Measurements from ENCODE around the gene KL.

Gene KL

GRCh38 chr13:32986552-32986951 is 29.7 kb upstream of the KL start:
- Histone ChIP-seq H3K9ac (ENCODE audit: low read length) (no peak overlapping the region), H3K36me3 (ENCODE audit: control insufficient read depth, insufficient read depth, low read length) (no peaks in the 10 kb centered on the region), H3K27me3 (ENCODE audit: control insufficient read depth, insufficient read depth, low read length) (no peaks in the 10 kb centered on the region), H3K4me3 (ENCODE audit: low read length) (no peak overlapping the region), H3K4me1 (ENCODE audit: control insufficient read depth, insufficient read depth, low read length) (no peaks in the 10 kb centered on the region), H3K9me3 (ENCODE audit: control insufficient read depth, low read length) (no peaks in the 10 kb centered on the region)

DNA sequence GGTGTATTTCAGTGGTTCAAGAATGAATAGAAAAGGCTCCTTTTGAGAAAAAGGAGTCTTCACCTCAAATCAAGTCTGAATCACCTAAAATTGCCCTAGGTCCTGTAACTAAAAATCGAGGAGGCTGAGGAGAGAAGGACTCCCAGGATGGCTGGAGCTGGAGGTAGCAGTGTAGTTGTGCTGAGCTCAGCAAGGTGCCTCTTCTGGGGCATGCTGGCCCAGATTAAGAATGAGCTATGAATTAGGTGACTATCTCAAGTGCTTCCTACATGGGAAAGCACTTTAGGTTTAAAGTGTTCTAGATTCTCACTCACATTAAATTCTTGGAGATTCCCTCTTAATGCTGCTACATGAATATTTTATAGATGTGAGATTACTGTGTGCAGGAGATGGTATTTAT is 28.8 kb upstream of the KL start:
- Histone ChIP-seq H3K4me1 (ENCODE audit: control insufficient read depth, insufficient read depth, low read length) (no peaks in the 10 kb centered on the region), H3K9me3 (ENCODE audit: control insufficient read depth, low read length) (no peaks in the 10 kb centered on the region), H3K4me3 (ENCODE audit: low read length) (no peak overlapping the region), H3K36me3 (ENCODE audit: control insufficient read depth, insufficient read depth, low read length) (no peaks in the 10 kb centered on the region), H3K27me3 (ENCODE audit: control insufficient read depth, insufficient read depth, low read length) (no peaks in the 10 kb centered on the region), H3K9ac (ENCODE audit: low read length) (no peak overlapping the region)

- no peak overlapping the region for H3K9ac ChIP-seq (ENCODE audit: low read length)
- H3K4me1 ChIP-seq (ENCODE audit: control insufficient read depth, insufficient read depth, low read length): no peaks in the 10 kb centered on the region
- H3K9me3 ChIP-seq (ENCODE audit: control insufficient read depth, low read length): no peaks in the 10 kb centered on the region
- no peaks in the 10 kb centered on the region for H3K27me3 ChIP-seq (ENCODE audit: control insufficient read depth, insufficient read depth, low read length)
- no peak overlapping the region for H3K4me3 ChIP-seq (ENCODE audit: low read length)
- H3K36me3 ChIP-seq (ENCODE audit: control insufficient read depth, insufficient read depth, low read length): no peaks in the 10 kb centered on the region
Observed at GRCh38 chr13:32988608-32989289, 27.5 kb upstream of the KL start.

DNA sequence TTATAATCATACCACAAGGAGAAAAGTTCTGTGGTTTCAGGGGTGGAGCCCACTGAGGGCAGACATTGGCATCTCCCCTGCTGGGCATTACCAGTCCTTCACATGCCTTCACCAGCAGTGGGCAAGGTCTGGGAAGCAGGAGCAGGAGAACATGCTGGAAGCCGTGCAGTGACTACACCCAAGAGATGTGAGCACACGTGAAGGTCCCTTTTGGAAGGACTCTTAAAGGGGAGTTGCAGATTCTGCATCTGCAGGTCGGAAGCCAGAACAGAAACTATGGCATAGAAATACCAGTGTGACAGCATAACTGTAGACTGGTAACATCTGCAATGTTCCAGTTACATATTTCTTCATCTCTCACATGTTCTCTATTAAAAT is 26.9 kb upstream of the KL start:
- H3K9me3 ChIP-seq (ENCODE audit: control insufficient read depth, low read length): no peaks in the 10 kb centered on the region
- H3K27me3 ChIP-seq (ENCODE audit: control insufficient read depth, insufficient read depth, low read length): no peaks in the 10 kb centered on the region
- H3K36me3 ChIP-seq (ENCODE audit: control insufficient read depth, insufficient read depth, low read length): no peaks in the 10 kb centered on the region
- no peaks in the 10 kb centered on the region for H3K4me1 ChIP-seq (ENCODE audit: control insufficient read depth, insufficient read depth, low read length)
- H3K4me3 ChIP-seq (ENCODE audit: low read length): no peak overlapping the region
- H3K9ac ChIP-seq (ENCODE audit: low read length): no peak overlapping the region

DNA sequence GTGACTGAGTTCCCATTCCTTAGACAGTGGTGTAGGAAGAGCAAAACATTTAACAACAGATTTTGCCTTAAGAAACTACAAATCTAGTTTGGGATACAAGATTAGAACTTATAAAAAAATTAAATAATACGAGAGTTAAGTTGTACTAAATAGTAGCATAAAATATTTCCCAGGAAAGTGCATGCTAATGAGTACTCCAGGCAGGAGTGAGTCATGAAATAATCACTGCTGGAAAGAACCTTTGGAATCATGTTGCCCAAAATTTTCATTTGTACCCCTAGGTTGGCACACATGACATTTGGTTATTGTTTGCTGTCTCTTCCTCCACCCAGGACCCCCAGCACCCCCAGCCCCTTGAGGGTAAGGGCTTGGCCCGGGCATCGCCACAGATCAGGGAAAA is 26.3 kb upstream of the KL start:
- Histone ChIP-seq H3K27me3 (ENCODE audit: control insufficient read depth, insufficient read depth, low read length) (no peaks in the 10 kb centered on the region), H3K9ac (ENCODE audit: low read length) (no peak overlapping the region), H3K36me3 (ENCODE audit: control insufficient read depth, insufficient read depth, low read length) (no peaks in the 10 kb centered on the region), H3K4me3 (ENCODE audit: low read length) (no peak overlapping the region), H3K9me3 (ENCODE audit: control insufficient read depth, low read length) (no peaks in the 10 kb centered on the region), H3K4me1 (ENCODE audit: control insufficient read depth, insufficient read depth, low read length) (no peaks in the 10 kb centered on the region)

- no peak overlapping the region for H3K4me3 ChIP-seq (ENCODE audit: low read length)
- no peaks in the 10 kb centered on the region for H3K27me3 ChIP-seq (ENCODE audit: control insufficient read depth, insufficient read depth, low read length)
- no peaks in the 10 kb centered on the region for H3K9me3 ChIP-seq (ENCODE audit: control insufficient read depth, low read length)
- no peak overlapping the region for H3K9ac ChIP-seq (ENCODE audit: low read length)
- H3K4me1 ChIP-seq (ENCODE audit: control insufficient read depth, insufficient read depth, low read length): no peaks in the 10 kb centered on the region
- H3K36me3 ChIP-seq (ENCODE audit: control insufficient read depth, insufficient read depth, low read length): no peaks in the 10 kb centered on the region
Observed at GRCh38 chr13:32993145-32993544, 23.1 kb upstream of the KL start.

GRCh38 chr13:32997399-32997798 is 18.8 kb upstream of the KL start:
- H3K27me3 ChIP-seq (ENCODE audit: control insufficient read depth, insufficient read depth, low read length): peaks cover 3% of the 10 kb centered on the region

DNA sequence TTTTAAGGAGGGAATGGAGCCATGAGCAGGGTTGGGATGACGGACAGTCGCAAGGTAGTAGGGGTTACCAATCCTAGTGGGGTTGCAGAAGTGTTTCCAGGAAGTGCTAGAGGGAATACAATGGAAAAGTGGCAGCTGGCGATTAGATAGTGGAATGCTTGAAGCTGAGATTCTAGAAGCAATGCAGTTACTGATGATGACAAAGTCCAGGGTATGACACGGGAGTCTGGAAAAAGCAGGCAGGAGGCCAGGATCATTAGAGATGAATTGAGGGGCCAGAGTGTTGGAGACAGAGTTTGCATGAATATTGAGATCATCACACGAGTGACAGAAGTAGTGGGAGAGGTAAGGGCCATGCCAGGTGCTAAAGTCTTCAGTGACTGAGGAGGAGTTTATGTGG is 17.3 kb upstream of the KL start:
- H3K4me1 ChIP-seq (ENCODE audit: control insufficient read depth, insufficient read depth, low read length): no peaks in the 10 kb centered on the region
- H3K4me3 ChIP-seq (ENCODE audit: low read length): no peak overlapping the region
- H3K9ac ChIP-seq (ENCODE audit: low read length): no peak overlapping the region
- H3K27me3 ChIP-seq (ENCODE audit: control insufficient read depth, insufficient read depth, low read length): peaks cover 3% of the 10 kb centered on the region
- H3K36me3 ChIP-seq (ENCODE audit: control insufficient read depth, insufficient read depth, low read length): no peaks in the 10 kb centered on the region
- H3K9me3 ChIP-seq (ENCODE audit: control insufficient read depth, low read length): no peaks in the 10 kb centered on the region

More at GRCh38 chr13:32997399-32997798, 18.8 kb upstream of the KL start:
- Histone ChIP-seq H3K9me3 (ENCODE audit: control insufficient read depth, low read length) (no peaks in the 10 kb centered on the region), H3K4me3 (ENCODE audit: low read length) (no peak overlapping the region), H3K9ac (ENCODE audit: low read length) (no peak overlapping the region), H3K36me3 (ENCODE audit: control insufficient read depth, insufficient read depth, low read length) (no peaks in the 10 kb centered on the region), H3K4me1 (ENCODE audit: control insufficient read depth, insufficient read depth, low read length) (no peaks in the 10 kb centered on the region)

- no peak overlapping the region for H3K9ac ChIP-seq (ENCODE audit: low read length)
- peaks cover 3% of the 10 kb centered on the region for H3K27me3 ChIP-seq (ENCODE audit: control insufficient read depth, insufficient read depth, low read length)
- no peak overlapping the region for H3K4me3 ChIP-seq (ENCODE audit: low read length)
- H3K9me3 ChIP-seq (ENCODE audit: control insufficient read depth, low read length): no peaks in the 10 kb centered on the region
- H3K36me3 ChIP-seq (ENCODE audit: control insufficient read depth, insufficient read depth, low read length): no peaks in the 10 kb centered on the region
- H3K4me1 ChIP-seq (ENCODE audit: control insufficient read depth, insufficient read depth, low read length): no peaks in the 10 kb centered on the region
Observed at GRCh38 chr13:33000365-33000764, 15.9 kb upstream of the KL start.

DNA sequence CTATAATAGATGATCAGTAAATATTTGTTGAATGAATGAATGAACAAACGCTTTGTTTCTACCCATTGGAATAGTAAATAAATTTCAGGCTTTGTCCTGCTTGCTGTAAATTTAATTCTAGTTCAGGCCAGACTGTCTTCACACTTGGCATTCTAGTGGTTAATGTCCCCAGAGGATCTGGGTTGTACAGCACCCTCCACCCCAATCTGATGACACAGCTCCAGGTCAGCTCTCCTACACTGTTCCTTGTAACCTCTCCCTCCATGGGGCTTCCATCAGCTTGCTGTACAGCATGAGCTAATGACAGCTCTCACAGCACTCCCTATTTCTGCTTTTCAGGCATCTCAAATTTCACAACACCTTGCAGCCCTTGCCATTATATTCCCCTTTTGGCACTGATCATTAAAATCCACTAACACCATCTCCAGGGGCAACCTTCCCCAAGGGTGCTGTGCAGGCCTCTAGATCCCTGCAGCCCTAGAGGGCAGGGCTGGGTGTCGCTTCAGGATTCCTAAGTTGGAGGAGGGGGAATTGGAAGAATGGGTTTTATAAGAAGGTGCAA is 12.7 kb upstream of the KL start:
- Histone ChIP-seq H3K36me3 (ENCODE audit: control insufficient read depth, insufficient read depth, low read length) (no peaks in the 10 kb centered on the region), H3K9me3 (ENCODE audit: control insufficient read depth, low read length) (no peaks in the 10 kb centered on the region)

GRCh38 chr13:33004511-33004910 is 11.7 kb upstream of the KL start:
- Histone ChIP-seq H3K9me3 (ENCODE audit: control insufficient read depth, low read length) (no peaks in the 10 kb centered on the region), H3K36me3 (ENCODE audit: control insufficient read depth, insufficient read depth, low read length) (no peaks in the 10 kb centered on the region), H3K4me3 (ENCODE audit: low read length) (no peak overlapping the region), H3K4me1 (ENCODE audit: control insufficient read depth, insufficient read depth, low read length) (no peaks in the 10 kb centered on the region), H3K27me3 (ENCODE audit: control insufficient read depth, insufficient read depth, low read length) (peaks cover 3% of the 10 kb centered on the region), H3K9ac (ENCODE audit: low read length) (no peak overlapping the region)

More for the DNA sequence above, 12.7 kb upstream of the KL start:
- no peak overlapping the region for H3K4me3 ChIP-seq (ENCODE audit: low read length)
- H3K27me3 ChIP-seq (ENCODE audit: control insufficient read depth, insufficient read depth, low read length): peaks cover 3% of the 10 kb centered on the region
- H3K9ac ChIP-seq (ENCODE audit: low read length): no peak overlapping the region
- H3K4me1 ChIP-seq (ENCODE audit: control insufficient read depth, insufficient read depth, low read length): no peaks in the 10 kb centered on the region

DNA sequence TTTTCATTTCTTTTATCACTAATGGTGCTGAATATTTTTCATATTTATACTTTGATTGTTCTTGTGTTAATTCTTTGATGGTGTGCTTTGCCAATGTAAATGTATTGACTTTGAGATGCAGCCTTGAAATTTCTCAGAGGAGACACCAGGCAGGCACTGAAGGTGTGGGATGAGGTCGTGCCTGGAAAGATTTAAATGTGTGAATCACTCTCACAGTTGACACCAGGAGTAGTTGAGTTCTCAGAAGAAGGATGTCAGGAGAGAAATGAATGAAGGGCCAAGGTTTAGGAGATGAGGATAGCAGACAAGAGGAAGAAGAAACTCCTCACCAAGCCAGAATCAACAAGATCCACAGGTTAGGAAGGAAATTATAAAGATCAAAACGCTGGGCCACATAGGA is 10.1 kb upstream of the KL start:
- Histone ChIP-seq H3K4me1 (ENCODE audit: control insufficient read depth, insufficient read depth, low read length) (no peaks in the 10 kb centered on the region), H3K9ac (ENCODE audit: low read length) (no peak overlapping the region), H3K4me3 (ENCODE audit: low read length) (no peak overlapping the region), H3K27me3 (ENCODE audit: control insufficient read depth, insufficient read depth, low read length) (no peaks in the 10 kb centered on the region), H3K36me3 (ENCODE audit: control insufficient read depth, insufficient read depth, low read length) (no peaks in the 10 kb centered on the region), H3K9me3 (ENCODE audit: control insufficient read depth, low read length) (no peaks in the 10 kb centered on the region)

- Histone ChIP-seq H3K27me3 (ENCODE audit: control insufficient read depth, insufficient read depth, low read length) (no peaks in the 10 kb centered on the region), H3K4me3 (ENCODE audit: low read length) (no peak overlapping the region), H3K36me3 (ENCODE audit: control insufficient read depth, insufficient read depth, low read length) (no peaks in the 10 kb centered on the region), H3K9ac (ENCODE audit: low read length) (no peak overlapping the region), H3K4me1 (ENCODE audit: control insufficient read depth, insufficient read depth, low read length) (no peaks in the 10 kb centered on the region), H3K9me3 (ENCODE audit: control insufficient read depth, low read length) (no peaks in the 10 kb centered on the region)
Observed at GRCh38 chr13:33006638-33007037, 9.6 kb upstream of the KL start.
